HepG2 (cell line): ENCODE measurements around the gene PIM1. TPM values are rescaled to one million over a fixed set of nuclear protein-coding genes. Genes with fewer than 3 reads are reported as not detected.

Experiments used
- ASH2L ChIP-seq: fragments of 300-600, 200-600 bp; sonication (generic); IDR thresholded peaks from 2 replicates; pipeline ENCODE4 v1.7.0; 2017; ENCODE audit warnings: low read depth, mild to moderate bottlenecking, moderate library complexity, mixed read lengths, low read length; ENCODE audit not compliant: insufficient read length
- CHD4 ChIP-seq: fragments of 200-600 bp; sonication (generic); IDR thresholded peaks from 2 replicates; pipeline ENCODE4 v1.7.0; 2017; ENCODE audit warnings: mild to moderate bottlenecking, low read length, borderline replicate concordance
- HDAC6 ChIP-seq: fragments of 200-600 bp; sonication (generic); IDR thresholded peaks from 2 replicates; pipeline ENCODE4 v1.7.0; 2017; ENCODE audit warnings: mild to moderate bottlenecking, antibody characterized with exemption, low read length, low read depth
- HIVEP1 ChIP-seq: sonication (generic); formaldehyde crosslinking; IDR thresholded peaks from 2 replicates; pipeline ENCODE4 v1.4.0; 2020; ENCODE audit warnings: mild to moderate bottlenecking, missing genetic modification reagents
- HNF4A ChIP-seq: sonication (generic); formaldehyde crosslinking; IDR thresholded peaks from 2 replicates; pipeline ENCODE4 v1.4.0; 2020; ENCODE audit warnings: missing genetic modification reagents
- NCOR1 ChIP-seq: fragments of 200-600 bp; sonication (generic); IDR thresholded peaks from 2 replicates; pipeline ENCODE4 v1.7.0; 2017; ENCODE audit warnings: antibody characterized with exemption, low read length, borderline replicate concordance
- PLRG1 ChIP-seq: fragments of 450-650 bp; conservative IDR thresholded peaks from 2 replicates; pipeline ENCODE4 v1.6.1; 2016
- RBM22 ChIP-seq: fragments of 200-400 bp; formaldehyde crosslinking; optimal IDR thresholded peaks from 2 replicates; pipeline ENCODE3; 2017; ENCODE audit warnings: mild to moderate bottlenecking, low read length, moderate library complexity
- SRF ChIP-seq: IDR thresholded peaks from 2 replicates; pipeline ENCODE4 v1.6.1; 2011; ENCODE audit warnings: mild to moderate bottlenecking, low read depth, low read length, moderate library complexity
- ZNF33B ChIP-seq: sonication (generic); formaldehyde crosslinking; IDR thresholded peaks from 2 replicates; pipeline ENCODE4 v1.5.1; 2020; ENCODE audit warnings: mild to moderate bottlenecking, missing genetic modification reagents
- ZNF672 ChIP-seq: sonication (generic); formaldehyde crosslinking; IDR thresholded peaks from 2 replicates; pipeline ENCODE4 v1.8.1; 2022; ENCODE audit warnings: missing genetic modification reagents
- ZNF674 ChIP-seq: sonication (generic); formaldehyde crosslinking; IDR thresholded peaks from 2 replicates; pipeline ENCODE4 v1.5.0; 2020; ENCODE audit warnings: low read depth, mild to moderate bottlenecking, missing genetic modification reagents
- ZNF75D ChIP-seq: sonication (generic); formaldehyde crosslinking; IDR thresholded peaks from 2 replicates; pipeline ENCODE4 v1.8.1; 2023; ENCODE audit warnings: missing genetic modification reagents, mild to moderate bottlenecking, borderline replicate concordance
- ZNF841 ChIP-seq: sonication (generic); formaldehyde crosslinking; IDR thresholded peaks from 2 replicates; pipeline ENCODE4 v1.8.1; 2023; ENCODE audit warnings: missing genetic modification reagents, borderline replicate concordance
- polyA plus RNA-seq, 8 experiments: library from polyadenylated mRNA; depleted of rRNA in 3 of 8; stranded (reverse) in 7 of 8; unstranded in 1 of 8; fragments of >200 nt; fragmentation: Illumina TruSeq in 4 of 8; extraction: Trizol in 4 of 8; gene quantifications; 2 replicates each; pipeline versions ENCODE4 v1.2.1 to v1.2.3, GENCODE V29; 2011 to 2016; ENCODE audit warnings: low read depth in 4 of 8, missing spikeins in 1 of 8, mixed read lengths in 1 of 8; ENCODE audit not compliant: insufficient read depth in 1 of 8
- total RNA-seq, 5 experiments: library from RNA; depleted of rRNA; stranded (reverse); fragments of >200 nt; fragmentation: Illumina TruSeq; extraction: Trizol; gene quantifications; 2 replicates each; pipeline ENCODE4 v1.2.3, GENCODE V29; 2016; ENCODE audit warnings: low read depth in 1 of 5
- TF ChIP-seq, protein P1 (sequence below): sonication (generic); formaldehyde crosslinking; IDR thresholded peaks from 2 replicates; pipeline ENCODE4 v1.4.0; 2020; ENCODE audit warnings: missing genetic modification reagents
- TF ChIP-seq, protein P2 (sequence below): sonication (generic); formaldehyde crosslinking; IDR thresholded peaks from 2 replicates; pipeline ENCODE4 v1.5.0; 2020; ENCODE audit warnings: missing genetic modification reagents
- TF ChIP-seq, protein P3 (sequence below): sonication (generic); formaldehyde crosslinking; IDR thresholded peaks from 2 replicates; pipeline ENCODE4 v1.4.0; 2020; ENCODE audit warnings: mild to moderate bottlenecking, low read depth, missing genetic modification reagents
- TF ChIP-seq, protein P4 (sequence below): sonication (generic); formaldehyde crosslinking; conservative IDR thresholded peaks from 2 replicates; pipeline ENCODE4 v1.8.0; 2022; ENCODE audit warnings: mild to moderate bottlenecking, moderate library complexity, missing genetic modification reagents
- TF ChIP-seq, protein P5 (sequence below): fragments of 450-650 bp; IDR thresholded peaks from 2 replicates; pipeline ENCODE4 v1.6.1; 2016

PIM1 gene
- total and polyA plus RNA-seq, 2 of the 13 experiments (the other 11 are each of a cell fraction or from before 2014, with no cell fraction given): 29.4 to 117 TPM

DNA sequence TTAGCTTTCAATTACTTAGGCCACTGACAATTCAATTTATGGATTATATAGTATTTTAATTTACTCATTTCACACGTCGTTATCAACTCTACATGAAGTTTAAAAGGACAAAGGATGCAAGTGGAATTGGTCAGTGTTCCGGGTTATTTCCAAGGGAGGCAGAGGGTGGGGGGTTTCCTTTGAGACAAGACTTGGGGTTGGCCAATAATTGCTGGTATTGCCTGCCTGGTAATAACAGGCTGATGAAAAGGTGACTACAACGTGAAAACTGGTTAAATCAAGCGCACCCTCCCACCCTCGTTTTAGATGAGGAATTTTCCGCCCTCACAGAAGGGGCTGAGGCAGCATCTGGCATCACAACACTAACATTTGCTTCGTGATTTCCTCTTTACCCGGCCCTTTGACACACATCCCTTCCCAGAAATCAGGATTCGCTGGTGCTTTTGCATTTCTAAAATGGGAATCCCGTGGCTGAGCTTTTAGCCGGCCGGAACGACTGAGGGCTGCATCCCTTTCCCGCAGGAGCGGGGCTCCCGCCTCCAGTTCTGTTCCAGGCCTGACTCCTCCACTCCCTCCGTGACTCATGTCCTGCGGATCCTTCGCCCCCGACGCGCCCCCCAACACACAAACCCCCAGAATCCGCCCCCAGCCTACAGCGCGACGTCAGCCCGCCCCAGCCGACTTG lies 999 bp upstream of the PIM1 start (continued):
- TF ChIP-seq, protein P1, sequence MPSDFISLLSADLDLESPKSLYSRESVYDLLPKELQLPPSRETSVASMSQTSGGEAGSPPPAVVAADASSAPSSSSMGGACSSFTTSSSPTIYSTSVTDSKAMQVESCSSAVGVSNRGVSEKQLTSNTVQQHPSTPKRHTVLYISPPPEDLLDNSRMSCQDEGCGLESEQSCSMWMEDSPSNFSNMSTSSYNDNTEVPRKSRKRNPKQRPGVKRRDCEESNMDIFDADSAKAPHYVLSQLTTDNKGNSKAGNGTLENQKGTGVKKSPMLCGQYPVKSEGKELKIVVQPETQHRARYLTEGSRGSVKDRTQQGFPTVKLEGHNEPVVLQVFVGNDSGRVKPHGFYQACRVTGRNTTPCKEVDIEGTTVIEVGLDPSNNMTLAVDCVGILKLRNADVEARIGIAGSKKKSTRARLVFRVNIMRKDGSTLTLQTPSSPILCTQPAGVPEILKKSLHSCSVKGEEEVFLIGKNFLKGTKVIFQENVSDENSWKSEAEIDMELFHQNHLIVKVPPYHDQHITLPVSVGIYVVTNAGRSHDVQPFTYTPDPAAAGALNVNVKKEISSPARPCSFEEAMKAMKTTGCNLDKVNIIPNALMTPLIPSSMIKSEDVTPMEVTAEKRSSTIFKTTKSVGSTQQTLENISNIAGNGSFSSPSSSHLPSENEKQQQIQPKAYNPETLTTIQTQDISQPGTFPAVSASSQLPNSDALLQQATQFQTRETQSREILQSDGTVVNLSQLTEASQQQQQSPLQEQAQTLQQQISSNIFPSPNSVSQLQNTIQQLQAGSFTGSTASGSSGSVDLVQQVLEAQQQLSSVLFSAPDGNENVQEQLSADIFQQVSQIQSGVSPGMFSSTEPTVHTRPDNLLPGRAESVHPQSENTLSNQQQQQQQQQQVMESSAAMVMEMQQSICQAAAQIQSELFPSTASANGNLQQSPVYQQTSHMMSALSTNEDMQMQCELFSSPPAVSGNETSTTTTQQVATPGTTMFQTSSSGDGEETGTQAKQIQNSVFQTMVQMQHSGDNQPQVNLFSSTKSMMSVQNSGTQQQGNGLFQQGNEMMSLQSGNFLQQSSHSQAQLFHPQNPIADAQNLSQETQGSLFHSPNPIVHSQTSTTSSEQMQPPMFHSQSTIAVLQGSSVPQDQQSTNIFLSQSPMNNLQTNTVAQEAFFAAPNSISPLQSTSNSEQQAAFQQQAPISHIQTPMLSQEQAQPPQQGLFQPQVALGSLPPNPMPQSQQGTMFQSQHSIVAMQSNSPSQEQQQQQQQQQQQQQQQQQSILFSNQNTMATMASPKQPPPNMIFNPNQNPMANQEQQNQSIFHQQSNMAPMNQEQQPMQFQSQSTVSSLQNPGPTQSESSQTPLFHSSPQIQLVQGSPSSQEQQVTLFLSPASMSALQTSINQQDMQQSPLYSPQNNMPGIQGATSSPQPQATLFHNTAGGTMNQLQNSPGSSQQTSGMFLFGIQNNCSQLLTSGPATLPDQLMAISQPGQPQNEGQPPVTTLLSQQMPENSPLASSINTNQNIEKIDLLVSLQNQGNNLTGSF: no peak; the same call in 1 of the 2 replicates
- no peak for TF ChIP-seq ASH2L
- TF ChIP-seq RBM22: no peak
- TF ChIP-seq HIVEP1: no peak
- no peak for TF ChIP-seq HNF4A (CRISPR knock-in tag)
- TF ChIP-seq PLRG1: no peak
- TF ChIP-seq NCOR1: no peak
- TF ChIP-seq, protein P2, sequence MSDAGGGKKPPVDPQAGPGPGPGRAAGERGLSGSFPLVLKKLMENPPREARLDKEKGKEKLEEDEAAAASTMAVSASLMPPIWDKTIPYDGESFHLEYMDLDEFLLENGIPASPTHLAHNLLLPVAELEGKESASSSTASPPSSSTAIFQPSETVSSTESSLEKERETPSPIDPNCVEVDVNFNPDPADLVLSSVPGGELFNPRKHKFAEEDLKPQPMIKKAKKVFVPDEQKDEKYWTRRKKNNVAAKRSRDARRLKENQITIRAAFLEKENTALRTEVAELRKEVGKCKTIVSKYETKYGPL (CRISPR knock-in tag): no peak
- TF ChIP-seq, protein P3, sequence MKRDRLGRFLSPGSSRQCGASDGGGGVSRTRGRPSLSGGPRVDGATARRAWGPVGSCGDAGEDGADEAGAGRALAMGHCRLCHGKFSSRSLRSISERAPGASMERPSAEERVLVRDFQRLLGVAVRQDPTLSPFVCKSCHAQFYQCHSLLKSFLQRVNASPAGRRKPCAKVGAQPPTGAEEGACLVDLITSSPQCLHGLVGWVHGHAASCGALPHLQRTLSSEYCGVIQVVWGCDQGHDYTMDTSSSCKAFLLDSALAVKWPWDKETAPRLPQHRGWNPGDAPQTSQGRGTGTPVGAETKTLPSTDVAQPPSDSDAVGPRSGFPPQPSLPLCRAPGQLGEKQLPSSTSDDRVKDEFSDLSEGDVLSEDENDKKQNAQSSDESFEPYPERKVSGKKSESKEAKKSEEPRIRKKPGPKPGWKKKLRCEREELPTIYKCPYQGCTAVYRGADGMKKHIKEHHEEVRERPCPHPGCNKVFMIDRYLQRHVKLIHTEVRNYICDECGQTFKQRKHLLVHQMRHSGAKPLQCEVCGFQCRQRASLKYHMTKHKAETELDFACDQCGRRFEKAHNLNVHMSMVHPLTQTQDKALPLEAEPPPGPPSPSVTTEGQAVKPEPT: no peak
- TF ChIP-seq, protein P4, sequence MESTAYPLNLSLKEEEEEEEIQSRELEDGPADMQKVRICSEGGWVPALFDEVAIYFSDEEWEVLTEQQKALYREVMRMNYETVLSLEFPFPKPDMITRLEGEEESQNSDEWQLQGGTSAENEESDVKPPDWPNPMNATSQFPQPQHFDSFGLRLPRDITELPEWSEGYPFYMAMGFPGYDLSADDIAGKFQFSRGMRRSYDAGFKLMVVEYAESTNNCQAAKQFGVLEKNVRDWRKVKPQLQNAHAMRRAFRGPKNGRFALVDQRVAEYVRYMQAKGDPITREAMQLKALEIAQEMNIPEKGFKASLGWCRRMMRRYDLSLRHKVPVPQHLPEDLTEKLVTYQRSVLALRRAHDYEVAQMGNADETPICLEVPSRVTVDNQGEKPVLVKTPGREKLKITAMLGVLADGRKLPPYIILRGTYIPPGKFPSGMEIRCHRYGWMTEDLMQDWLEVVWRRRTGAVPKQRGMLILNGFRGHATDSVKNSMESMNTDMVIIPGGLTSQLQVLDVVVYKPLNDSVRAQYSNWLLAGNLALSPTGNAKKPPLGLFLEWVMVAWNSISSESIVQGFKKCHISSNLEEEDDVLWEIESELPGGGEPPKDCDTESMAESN (CRISPR knock-in tag): no peak
- TF ChIP-seq SRF: no peak
- TF ChIP-seq HDAC6: no peak
- TF ChIP-seq CHD4: peak; percentile 63; the same call in 1 of the 2 replicates
- no peak for TF ChIP-seq ZNF672 (CRISPR knock-in tag)
- TF ChIP-seq ZNF841: no peak
- no peak for TF ChIP-seq ZNF75D (CRISPR knock-in tag)
- no peak for TF ChIP-seq ZNF674 (CRISPR knock-in tag)
- TF ChIP-seq, protein P5, sequence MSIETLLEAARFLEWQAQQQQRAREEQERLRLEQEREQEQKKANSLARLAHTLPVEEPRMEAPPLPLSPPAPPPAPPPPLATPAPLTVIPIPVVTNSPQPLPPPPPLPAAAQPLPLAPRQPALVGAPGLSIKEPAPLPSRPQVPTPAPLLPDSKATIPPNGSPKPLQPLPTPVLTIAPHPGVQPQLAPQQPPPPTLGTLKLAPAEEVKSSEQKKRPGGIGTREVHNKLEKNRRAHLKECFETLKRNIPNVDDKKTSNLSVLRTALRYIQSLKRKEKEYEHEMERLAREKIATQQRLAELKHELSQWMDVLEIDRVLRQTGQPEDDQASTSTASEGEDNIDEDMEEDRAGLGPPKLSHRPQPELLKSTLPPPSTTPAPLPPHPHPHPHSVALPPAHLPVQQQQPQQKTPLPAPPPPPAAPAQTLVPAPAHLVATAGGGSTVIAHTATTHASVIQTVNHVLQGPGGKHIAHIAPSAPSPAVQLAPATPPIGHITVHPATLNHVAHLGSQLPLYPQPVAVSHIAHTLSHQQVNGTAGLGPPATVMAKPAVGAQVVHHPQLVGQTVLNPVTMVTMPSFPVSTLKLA: no peak
- peak; percentile 27; the same call in 1 of the 2 replicates for TF ChIP-seq ZNF33B (CRISPR knock-in tag)
